H9 (cell line): ENCODE measurements around the gene TBC1D3B. TPM values are rescaled to one million over a fixed set of nuclear protein-coding genes. Genes with fewer than 3 reads are reported as not detected.

Source experiments
- DNase-seq: peaks from one replicate; pipeline ENCODE4 v3.0.0-alpha.2; 2017
- H2AFZ ChIP-seq: one replicate; pipeline ENCODE4 v1.6.1; 2013; ENCODE audit warnings: mild to moderate bottlenecking, low read length, control low read depth, moderate library complexity
- H2AK5ac ChIP-seq: 2 replicates; pipeline ENCODE4 v1.6.1; 2013; ENCODE audit warnings: low read length, control low read depth, mixed read lengths; ENCODE audit not compliant: insufficient read length
- H2BK120ac ChIP-seq: one replicate; pipeline ENCODE4 v1.6.1; 2013; ENCODE audit warnings: low read depth, mild to moderate bottlenecking, low read length, control low read depth, inconsistent platforms; ENCODE audit not compliant: poor library complexity, severe bottlenecking
- H2BK12ac ChIP-seq: 2 replicates; pipeline ENCODE4 v1.6.1; 2013; ENCODE audit warnings: low read length, control low read depth, mixed read lengths, low read depth; ENCODE audit not compliant: insufficient read length
- H2BK15ac ChIP-seq: 2 replicates; pipeline ENCODE4 v1.6.1; 2013; ENCODE audit warnings: low read depth, low read length, control low read depth
- H2BK20ac ChIP-seq: one replicate; pipeline ENCODE4 v1.6.1; 2013; ENCODE audit warnings: low read depth, mild to moderate bottlenecking, low read length, control low read depth, inconsistent platforms; ENCODE audit not compliant: poor library complexity, severe bottlenecking
- H2BK5ac ChIP-seq: 2 replicates; pipeline ENCODE4 v1.6.1; 2013; ENCODE audit warnings: low read length, control low read depth, mixed read lengths; ENCODE audit not compliant: insufficient read length
- H3K14ac ChIP-seq: 2 replicates; pipeline ENCODE4 v1.6.1; 2013; ENCODE audit warnings: low read length, control low read depth; ENCODE audit not compliant: insufficient read depth
- H3K18ac ChIP-seq: 2 replicates; pipeline ENCODE4 v1.6.1; 2013; ENCODE audit warnings: low read depth, mild to moderate bottlenecking, mixed read lengths, low read length, control low read depth; ENCODE audit not compliant: insufficient read length
- H3K23ac ChIP-seq: 2 replicates; pipeline ENCODE4 v1.6.1; 2013; ENCODE audit warnings: low read length, control low read depth, mixed read lengths, low read depth; ENCODE audit not compliant: insufficient read length
- H3K23me2 ChIP-seq: 2 replicates; pipeline ENCODE4 v1.6.1; 2013; ENCODE audit warnings: low read depth, mild to moderate bottlenecking, mixed read lengths, low read length, control low read depth; ENCODE audit not compliant: insufficient read length, poor library complexity, severe bottlenecking
- H3K27ac ChIP-seq: 2 replicates; pipeline ENCODE4 v1.5.1; 2013; ENCODE audit warnings: low read length, control low read depth, mixed read lengths, low read depth; ENCODE audit not compliant: insufficient read length
- H3K27me3 ChIP-seq: 2 replicates; pipeline ENCODE4 v1.6.1; 2013; ENCODE audit warnings: low read length, control low read depth, inconsistent platforms; ENCODE audit not compliant: insufficient read depth
- H3K4ac ChIP-seq: 2 replicates; pipeline ENCODE4 v1.6.1; 2013; ENCODE audit warnings: low read depth, mild to moderate bottlenecking, control low read depth, inconsistent platforms, low read length, moderate library complexity
- H3K4me1 ChIP-seq: 2 replicates; pipeline ENCODE4 v1.6.1; 2013; ENCODE audit warnings: low read length, control low read depth, inconsistent platforms; ENCODE audit not compliant: insufficient read depth
- H3K4me2 ChIP-seq: 2 replicates; pipeline ENCODE4 v1.6.1; 2013; ENCODE audit warnings: low read length, control low read depth, mixed read lengths; ENCODE audit not compliant: insufficient read length, insufficient read depth
- H3K56ac ChIP-seq: 2 replicates; pipeline ENCODE4 v1.6.1; 2013; ENCODE audit warnings: low read depth, mild to moderate bottlenecking, mixed read lengths, low read length, control low read depth; ENCODE audit not compliant: insufficient read length
- H3K79me1 ChIP-seq: 2 replicates; pipeline ENCODE4 v1.6.1; 2013; ENCODE audit warnings: low read depth, mild to moderate bottlenecking, moderate library complexity, low read length, control low read depth, inconsistent platforms; ENCODE audit not compliant: insufficient read depth, poor library complexity, severe bottlenecking
- H3K79me2 ChIP-seq: 2 replicates; pipeline ENCODE4 v1.6.1; 2013; ENCODE audit warnings: low read length, control low read depth, inconsistent platforms; ENCODE audit not compliant: insufficient read depth
- H3K9ac ChIP-seq: 2 replicates; pipeline ENCODE4 v1.6.1; 2013; ENCODE audit warnings: low read length, control low read depth, mixed read lengths; ENCODE audit not compliant: insufficient read length; ENCODE audit errors: extremely low read depth
- H3K9me3 ChIP-seq: one replicate; pipeline ENCODE4 v1.6.1; 2013; ENCODE audit warnings: low read depth, low read length, inconsistent platforms; ENCODE audit not compliant: control insufficient read depth
- H3T11ph ChIP-seq: one replicate; pipeline ENCODE4 v1.6.1; 2013; ENCODE audit warnings: mild to moderate bottlenecking, low read length, control low read depth, inconsistent platforms
- H4K20me1 ChIP-seq: one replicate; pipeline ENCODE4 v1.6.1; 2013; ENCODE audit not compliant: control insufficient read depth, insufficient read length, insufficient read depth
- H4K5ac ChIP-seq: 2 replicates; pipeline ENCODE4 v1.6.1; 2013; ENCODE audit warnings: low read depth, mild to moderate bottlenecking, mixed read lengths, low read length, control low read depth; ENCODE audit not compliant: insufficient read length
- H4K8ac ChIP-seq: replicated peaks from 2 replicates; pipeline ENCODE4 v1.6.1; 2013; ENCODE audit warnings: low read length, control low read depth, mixed read lengths, low read depth; ENCODE audit not compliant: insufficient read length
- H4K91ac ChIP-seq: 2 replicates; pipeline ENCODE4 v1.6.1; 2013; ENCODE audit warnings: low read depth, mild to moderate bottlenecking, moderate library complexity, mixed read lengths, low read length, control low read depth; ENCODE audit not compliant: insufficient read length
- H3K27ac Mint-ChIP-seq, 3 experiments: 2 replicates in 2 of 3; 3 replicates in 1 of 3; pipeline ENCODE4 v1.8.0; 2020 to 2021; ENCODE audit warnings: mixed read lengths in 3 of 3, mild to moderate bottlenecking in 1 of 3, moderate library complexity in 1 of 3
- H3K27me3 Mint-ChIP-seq: 2 replicates; pipeline ENCODE4 v1.8.0; 2021; ENCODE audit warnings: low read depth, mild to moderate bottlenecking, moderate library complexity, mixed read lengths
- H3K36me3 Mint-ChIP-seq, 3 experiments: 2 replicates in 2 of 3; 3 replicates in 1 of 3; pipeline ENCODE4 v1.8.0; 2020 to 2021; ENCODE audit warnings: low read depth in 3 of 3, mixed read lengths in 3 of 3; ENCODE audit not compliant: insufficient read depth in 1 of 3
- H3K4me1 Mint-ChIP-seq, 2 experiments: 2 replicates each; pipeline ENCODE4 v1.8.0; 2020; ENCODE audit warnings: mixed read lengths in 2 of 2
- H3K4me3 Mint-ChIP-seq, 2 experiments: 2 replicates in 1 of 2; 3 replicates in 1 of 2; pipeline ENCODE4 v1.8.0; 2020 to 2021; ENCODE audit warnings: mild to moderate bottlenecking in 2 of 2, mixed read lengths in 2 of 2, moderate library complexity in 1 of 2
- H3K9me3 Mint-ChIP-seq, 2 experiments: 2 replicates in 1 of 2; 3 replicates in 1 of 2; pipeline ENCODE4 v1.8.0; 2020; ENCODE audit warnings: mild to moderate bottlenecking in 2 of 2, mixed read lengths in 2 of 2, moderate library complexity in 1 of 2
- WGBS: extraction: QIAGEN DNeasy Blood & Tissue Kit; methylation state at CpG from one replicate; pipeline ENCODE4 v1.1.7; 2013; ENCODE audit warnings: missing lambda C conversion rate, low lambda C conversion rate, mixed read lengths; ENCODE audit not compliant: insufficient read length; ENCODE audit errors: extremely low coverage; 5-methylcytosine and 5-hydroxymethylcytosine counted together
- total RNA-seq: library from RNA; stranded (reverse); gene quantifications from 2 replicates; pipeline ENCODE4 v1.2.1, GENCODE V29; 2021
- TF ChIP-seq, protein P1 (sequence below): fragments of 200-600 bp; sonication (generic); conservative IDR thresholded peaks from 3 replicates; pipeline ENCODE4 v1.8.0; 2021; ENCODE audit warnings: antibody characterized with exemption, mild to moderate bottlenecking

The TBC1D3B gene
- total RNA-seq, 1 experiment from 2014 or later = 8.8 TPM

DNA sequence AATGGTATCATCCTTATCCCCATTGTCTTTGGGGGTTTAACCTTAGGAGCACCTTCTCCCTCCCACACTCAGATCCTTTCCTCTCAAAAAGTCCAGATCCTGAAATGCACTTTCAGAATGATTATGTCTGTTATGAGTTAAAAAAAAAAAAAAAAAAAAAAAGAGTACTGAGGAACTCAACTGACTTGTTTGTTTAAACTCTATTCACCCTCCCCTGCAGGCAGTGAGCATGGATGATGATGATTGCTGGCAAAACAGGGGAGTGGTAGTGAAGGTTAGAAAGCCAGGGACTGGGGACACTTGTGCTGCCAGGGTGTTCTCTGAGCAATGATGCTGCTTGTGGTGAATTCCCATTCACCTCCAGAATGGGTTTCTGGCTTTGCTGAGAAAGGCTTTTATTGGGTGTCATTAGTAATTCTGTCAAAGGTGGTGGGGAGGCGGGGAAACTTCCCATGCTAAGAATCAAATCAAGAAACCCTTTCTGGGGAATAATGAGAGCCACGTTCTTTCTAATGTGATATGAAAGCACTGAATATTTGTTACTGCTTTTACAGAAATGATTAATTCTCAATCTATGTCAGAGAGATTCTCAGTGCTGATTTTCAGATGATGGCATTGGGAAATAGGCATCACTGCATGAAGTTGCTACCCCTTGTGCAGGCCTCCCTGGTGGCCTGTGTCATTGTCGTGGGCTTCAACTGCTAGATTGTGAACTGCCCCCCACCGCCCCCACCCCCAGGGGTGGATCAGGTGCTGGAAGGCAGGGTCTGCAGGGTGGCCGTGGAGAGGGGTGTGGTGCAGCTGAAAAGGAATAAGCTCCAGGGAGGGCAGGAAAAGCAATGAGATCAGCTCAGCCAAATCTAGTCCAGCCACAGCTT is 58.7 kb downstream of the TBC1D3B start:
- Histone ChIP-seq H3T11ph (no peak overlapping the region), H3K27ac (no peak overlapping the region), H2BK20ac (no peak overlapping the region), H2BK5ac (no peak overlapping the region), H2BK120ac (no peak overlapping the region), H3K4me1 (no peaks in the 10 kb centered on the region), H3K79me2 (no peaks in the 10 kb centered on the region), H4K91ac (no peak overlapping the region), H4K20me1 (no peaks in the 10 kb centered on the region), H3K14ac (no peak overlapping the region), H4K5ac (no peak overlapping the region), H3K56ac (no peak overlapping the region), H3K79me1 (no peaks in the 10 kb centered on the region), H3K9ac (no peak overlapping the region), H2AFZ (no peak overlapping the region), H4K8ac (no peak overlapping the region), H3K18ac (no peak overlapping the region), H3K4ac (no peak overlapping the region), H3K4me2 (no peak overlapping the region), H3K9me3 (no peaks in the 10 kb centered on the region), H2BK15ac (no peak overlapping the region), H3K23ac (no peak overlapping the region), H2AK5ac (no peak overlapping the region), H3K23me2 (no peaks in the 10 kb centered on the region), H3K27me3 (no peaks in the 10 kb centered on the region), H2BK12ac (no peak overlapping the region)
- TF ChIP-seq, protein P1, sequence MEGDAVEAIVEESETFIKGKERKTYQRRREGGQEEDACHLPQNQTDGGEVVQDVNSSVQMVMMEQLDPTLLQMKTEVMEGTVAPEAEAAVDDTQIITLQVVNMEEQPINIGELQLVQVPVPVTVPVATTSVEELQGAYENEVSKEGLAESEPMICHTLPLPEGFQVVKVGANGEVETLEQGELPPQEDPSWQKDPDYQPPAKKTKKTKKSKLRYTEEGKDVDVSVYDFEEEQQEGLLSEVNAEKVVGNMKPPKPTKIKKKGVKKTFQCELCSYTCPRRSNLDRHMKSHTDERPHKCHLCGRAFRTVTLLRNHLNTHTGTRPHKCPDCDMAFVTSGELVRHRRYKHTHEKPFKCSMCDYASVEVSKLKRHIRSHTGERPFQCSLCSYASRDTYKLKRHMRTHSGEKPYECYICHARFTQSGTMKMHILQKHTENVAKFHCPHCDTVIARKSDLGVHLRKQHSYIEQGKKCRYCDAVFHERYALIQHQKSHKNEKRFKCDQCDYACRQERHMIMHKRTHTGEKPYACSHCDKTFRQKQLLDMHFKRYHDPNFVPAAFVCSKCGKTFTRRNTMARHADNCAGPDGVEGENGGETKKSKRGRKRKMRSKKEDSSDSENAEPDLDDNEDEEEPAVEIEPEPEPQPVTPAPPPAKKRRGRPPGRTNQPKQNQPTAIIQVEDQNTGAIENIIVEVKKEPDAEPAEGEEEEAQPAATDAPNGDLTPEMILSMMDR = no peak
- no CpG with 5 or more reads among the region's 5 CpGs for WGBS
- Mint-ChIP-seq H3K27me3 (peaks cover under 1% of the 10 kb centered on the region; the same call in 1 of the 2 replicates), H3K36me3 (peaks cover under 1 to 12% (median 3%) of the 10 kb centered on the region in 3 experiments), H3K4me3 (no peak overlapping the region), H3K9me3 (peaks cover 8% of the 10 kb centered on the region in 2 experiments), H3K27ac (no peak overlapping the region), H3K4me1 (peaks cover 13 to 17% of the 10 kb centered on the region in 2 experiments)
- no peak for DNase-seq

Other genes with a start within 250 kb of the TBC1D3B start
- gene RDM1, start 245.9 kb downstream of the TBC1D3B start, total RNA-seq = 9.0 and 9.8 TPM in 2 replicates
- gene LYZL6, start 232.9 kb downstream of the TBC1D3B start, total RNA-seq = not detected in 2 replicates
- not detected in 2 replicates for gene CCL16, start 195.1 kb downstream of the TBC1D3B start, total RNA-seq
- gene CCL14, start 189.9 kb downstream of the TBC1D3B start, total RNA-seq = not detected in 2 replicates
- not detected in 2 replicates for gene CCL15, start 175.1 kb downstream of the TBC1D3B start, total RNA-seq
- gene CCL23, start 158.7 kb downstream of the TBC1D3B start, total RNA-seq = not detected in 2 replicates
- gene CCL18, start 112.4 kb downstream of the TBC1D3B start, total RNA-seq = not detected in 2 replicates
- gene CCL3, start 86.5 kb downstream of the TBC1D3B start, total RNA-seq = not detected in 2 replicates
- not detected in 2 replicates for gene CCL4, start 72.8 kb downstream of the TBC1D3B start, total RNA-seq
- gene CCL3L1, start 20.1 kb upstream of the TBC1D3B start, total RNA-seq = 0.29 TPM in 1 of 2 replicates, not detected in the other
- not detected in 2 replicates for gene CCL4L2, start 34.4 kb upstream of the TBC1D3B start, total RNA-seq
- gene TBC1D3I, start 87.9 kb upstream of the TBC1D3B start, total RNA-seq = 0.35 TPM in 1 of 2 replicates, not detected in the other
- gene TBC1D3G, start 147.2 kb upstream of the TBC1D3B start, total RNA-seq = not detected in 2 replicates
- not detected in 2 replicates for gene TBC1D3H, start 211.8 kb upstream of the TBC1D3B start, total RNA-seq